ENCODE results near the gene RHOT2. TPM values are rescaled to one million over a fixed set of nuclear protein-coding genes. Genes with fewer than 3 reads are reported as not detected.

RHOT2 gene
- total RNA-seq, 1 experiment from 2014 or later: 210 TPM

DNA sequence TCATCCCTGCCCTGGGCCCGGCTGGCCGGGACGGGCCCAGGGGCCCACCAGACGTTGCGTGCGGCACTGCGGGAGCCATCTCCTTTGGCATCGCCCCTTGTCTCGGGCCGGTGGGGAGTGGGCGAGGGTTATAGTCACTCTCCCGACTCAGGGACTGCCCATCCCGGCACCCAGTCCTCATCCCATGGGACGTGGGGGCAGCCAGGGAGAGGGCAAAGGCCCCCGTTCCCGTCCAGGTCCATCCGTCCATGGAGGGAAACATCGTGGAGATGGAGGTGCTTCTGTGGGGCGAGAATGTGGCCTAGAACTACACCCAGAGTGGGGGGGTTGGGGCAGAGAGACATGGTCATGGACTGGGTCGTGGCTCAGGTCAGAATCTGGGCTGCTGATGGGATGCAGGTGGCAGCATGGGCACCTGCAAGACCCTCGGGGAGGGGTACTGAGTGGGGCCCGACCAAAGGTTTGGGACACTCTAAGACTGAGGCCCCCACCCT is 21.2 kb upstream of the RHOT2 start:
- no peak overlapping the region for H2AFZ ChIP-seq (ENCODE audit: low read length)
- H3K27me3 ChIP-seq (ENCODE audit: insufficient read depth, low read length): no peaks in the 10 kb centered on the region
- H2BK20ac ChIP-seq (ENCODE audit: low read depth, low read length, poor library complexity, severe bottlenecking): no peak overlapping the region
- no peak overlapping the region for H4K5ac ChIP-seq (ENCODE audit: insufficient read length, low read depth, low read length)
- H4K8ac ChIP-seq (replicated peaks; ENCODE audit: insufficient read length, low read depth, low read length): no peak overlapping the region
- H3K4me2 ChIP-seq (ENCODE audit: insufficient read depth, insufficient read length, low read length): no peak overlapping the region
- no peaks in the 10 kb centered on the region; the same call in 1 of the 2 replicates for H3K4me1 ChIP-seq (ENCODE audit: insufficient read depth, low read length)
- H2BK5ac ChIP-seq (ENCODE audit: insufficient read length, low read length): no peak overlapping the region
- H2BK12ac ChIP-seq (ENCODE audit: insufficient read length, low read depth, low read length): no peak overlapping the region
- H3K27ac ChIP-seq (ENCODE audit: insufficient read length, low read depth, low read length): no peak overlapping the region
- H3K9ac ChIP-seq (ENCODE audit: extremely low read depth, insufficient read length, low read length): no peak overlapping the region
- H4K20me1 ChIP-seq (ENCODE audit: control insufficient read depth, insufficient read depth, insufficient read length): no peaks in the 10 kb centered on the region
- no peak overlapping the region for H3K14ac ChIP-seq (ENCODE audit: insufficient read depth, low read length)
- no peak overlapping the region for H3K23ac ChIP-seq (ENCODE audit: insufficient read length, low read depth, low read length)
- no peak overlapping the region for H3K56ac ChIP-seq (ENCODE audit: insufficient read length, low read depth, low read length)
- H3K9me3 Mint-ChIP-seq: no peaks in the 10 kb centered on the region
- H3K27me3 Mint-ChIP-seq (ENCODE audit: low read depth): no peaks in the 10 kb centered on the region; the same call in 1 of the 2 replicates
- peaks cover 14% of the 10 kb centered on the region for H3K23me2 ChIP-seq (ENCODE audit: insufficient read length, low read depth, low read length, poor library complexity, severe bottlenecking)
- no peak for DNase-seq
- H2BK120ac ChIP-seq (ENCODE audit: low read depth, low read length, poor library complexity, severe bottlenecking): no peak overlapping the region
- H3T11ph ChIP-seq (ENCODE audit: low read length): no peak overlapping the region
- no peaks in the 10 kb centered on the region for H3K79me2 ChIP-seq (ENCODE audit: insufficient read depth, low read length)
- H3K27ac Mint-ChIP-seq: no peak overlapping the region; a peak in 1 of 7 replicates
- no peak overlapping the region for H3K18ac ChIP-seq (ENCODE audit: insufficient read length, low read depth, low read length)
- peak overlapping the region in 1 of 2 experiments; percentile 29; a peak in 1 of 5 replicates for H3K4me3 Mint-ChIP-seq
- H3K9me3 ChIP-seq (ENCODE audit: control insufficient read depth, low read depth, low read length): no peaks in the 10 kb centered on the region
- H3K4ac ChIP-seq (ENCODE audit: low read depth, low read length): no peak overlapping the region
- TF ChIP-seq, protein P1, sequence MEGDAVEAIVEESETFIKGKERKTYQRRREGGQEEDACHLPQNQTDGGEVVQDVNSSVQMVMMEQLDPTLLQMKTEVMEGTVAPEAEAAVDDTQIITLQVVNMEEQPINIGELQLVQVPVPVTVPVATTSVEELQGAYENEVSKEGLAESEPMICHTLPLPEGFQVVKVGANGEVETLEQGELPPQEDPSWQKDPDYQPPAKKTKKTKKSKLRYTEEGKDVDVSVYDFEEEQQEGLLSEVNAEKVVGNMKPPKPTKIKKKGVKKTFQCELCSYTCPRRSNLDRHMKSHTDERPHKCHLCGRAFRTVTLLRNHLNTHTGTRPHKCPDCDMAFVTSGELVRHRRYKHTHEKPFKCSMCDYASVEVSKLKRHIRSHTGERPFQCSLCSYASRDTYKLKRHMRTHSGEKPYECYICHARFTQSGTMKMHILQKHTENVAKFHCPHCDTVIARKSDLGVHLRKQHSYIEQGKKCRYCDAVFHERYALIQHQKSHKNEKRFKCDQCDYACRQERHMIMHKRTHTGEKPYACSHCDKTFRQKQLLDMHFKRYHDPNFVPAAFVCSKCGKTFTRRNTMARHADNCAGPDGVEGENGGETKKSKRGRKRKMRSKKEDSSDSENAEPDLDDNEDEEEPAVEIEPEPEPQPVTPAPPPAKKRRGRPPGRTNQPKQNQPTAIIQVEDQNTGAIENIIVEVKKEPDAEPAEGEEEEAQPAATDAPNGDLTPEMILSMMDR (conservative IDR thresholded peaks at IDR 0.05): no peak
- H3K36me3 Mint-ChIP-seq (ENCODE audit: insufficient read depth in 1 of 3, low read depth in 3 of 3): peaks cover 2 to 15% (median 4%) of the 10 kb centered on the region in 3 experiments; a peak in 4 of 7 replicates
- no peak overlapping the region for H2BK15ac ChIP-seq (ENCODE audit: low read depth, low read length)
- peaks cover 2 to 15% of the 10 kb centered on the region in 2 experiments for H3K4me1 Mint-ChIP-seq
- no peak overlapping the region for H2AK5ac ChIP-seq (ENCODE audit: insufficient read length, low read length)
- no CpG with 5 or more reads among the region's 22 CpGs for WGBS (ENCODE audit: extremely low coverage, insufficient read length, low lambda C conversion rate)
- no peaks in the 10 kb centered on the region for H3K79me1 ChIP-seq (ENCODE audit: insufficient read depth, low read depth, low read length, poor library complexity, severe bottlenecking)
- H4K91ac ChIP-seq (ENCODE audit: insufficient read length, low read depth, low read length): no peak overlapping the region

All from H9 (cell line).